Measurements from ENCODE around the gene CFAP61. TPM values are rescaled to one million over a fixed set of nuclear protein-coding genes. Genes with fewer than 3 reads are reported as not detected.

CFAP61 gene
- total RNA-seq, 1 donor from 2014 or later, result not detected

GRCh38 chr20:20174089-20174835 is 121.9 kb downstream of the CFAP61 start:
- Histone ChIP-seq H3K27me3 (no peaks in the 10 kb centered on the region), H3K27ac (no peak overlapping the region), H3K4me1 (no peaks in the 10 kb centered on the region), H3K9me3 (no peaks in the 10 kb centered on the region), H3K36me3 (no peaks in the 10 kb centered on the region), H3K4me3 (no peak overlapping the region)
- ATAC-seq, result no peak
- TF ChIP-seq, protein P1, sequence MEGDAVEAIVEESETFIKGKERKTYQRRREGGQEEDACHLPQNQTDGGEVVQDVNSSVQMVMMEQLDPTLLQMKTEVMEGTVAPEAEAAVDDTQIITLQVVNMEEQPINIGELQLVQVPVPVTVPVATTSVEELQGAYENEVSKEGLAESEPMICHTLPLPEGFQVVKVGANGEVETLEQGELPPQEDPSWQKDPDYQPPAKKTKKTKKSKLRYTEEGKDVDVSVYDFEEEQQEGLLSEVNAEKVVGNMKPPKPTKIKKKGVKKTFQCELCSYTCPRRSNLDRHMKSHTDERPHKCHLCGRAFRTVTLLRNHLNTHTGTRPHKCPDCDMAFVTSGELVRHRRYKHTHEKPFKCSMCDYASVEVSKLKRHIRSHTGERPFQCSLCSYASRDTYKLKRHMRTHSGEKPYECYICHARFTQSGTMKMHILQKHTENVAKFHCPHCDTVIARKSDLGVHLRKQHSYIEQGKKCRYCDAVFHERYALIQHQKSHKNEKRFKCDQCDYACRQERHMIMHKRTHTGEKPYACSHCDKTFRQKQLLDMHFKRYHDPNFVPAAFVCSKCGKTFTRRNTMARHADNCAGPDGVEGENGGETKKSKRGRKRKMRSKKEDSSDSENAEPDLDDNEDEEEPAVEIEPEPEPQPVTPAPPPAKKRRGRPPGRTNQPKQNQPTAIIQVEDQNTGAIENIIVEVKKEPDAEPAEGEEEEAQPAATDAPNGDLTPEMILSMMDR (IDR thresholded peaks at IDR 0.05), result no peak
- intact Hi-C loops (cut with DNase I), result no loop called here
- DNase-seq, result no peak

- ATAC-seq, result no peak
- no peak overlapping the region for H3K4me3 ChIP-seq
- no peaks in the 10 kb centered on the region for H3K9me3 ChIP-seq
- no peaks in the 10 kb centered on the region for H3K4me1 ChIP-seq
- intact Hi-C loops (cut with DNase I), result no loop called here
- H3K27ac ChIP-seq, result no peak overlapping the region
- no peak for DNase-seq
- H3K27me3 ChIP-seq, result no peaks in the 10 kb centered on the region
- TF ChIP-seq, protein P1 (IDR thresholded peaks at IDR 0.05), result no peak
- H3K36me3 ChIP-seq, result no peaks in the 10 kb centered on the region
Observed at GRCh38 chr20:20181322-20181721, 129.0 kb downstream of the CFAP61 start.

GRCh38 chr20:20184149-20184548 is 131.8 kb downstream of the CFAP61 start:
- no peaks in the 10 kb centered on the region for H3K9me3 ChIP-seq
- intact Hi-C loops (cut with DNase I), result no loop called here
- no peak overlapping the region for H3K27ac ChIP-seq

GRCh38 chr20:20184706-20185105 is 132.4 kb downstream of the CFAP61 start:
- DNase-seq (no peak), ATAC-seq (no peak)
- no peaks in the 10 kb centered on the region for H3K4me1 ChIP-seq
- TF ChIP-seq, protein P1 (IDR thresholded peaks at IDR 0.05), result no peak
- no peak overlapping the region for H3K4me3 ChIP-seq
- no peaks in the 10 kb centered on the region for H3K9me3 ChIP-seq
- no peaks in the 10 kb centered on the region for H3K27me3 ChIP-seq
- intact Hi-C loops (cut with DNase I), result no loop called here
- H3K27ac ChIP-seq, result no peak overlapping the region
- H3K36me3 ChIP-seq, result no peaks in the 10 kb centered on the region

More at GRCh38 chr20:20184149-20184548, 131.8 kb downstream of the CFAP61 start:
- ATAC-seq (peak; percentile 36), DNase-seq (no peak)
- Histone ChIP-seq H3K4me1 (no peaks in the 10 kb centered on the region), H3K27me3 (no peaks in the 10 kb centered on the region), H3K4me3 (no peak overlapping the region), H3K36me3 (no peaks in the 10 kb centered on the region)
- TF ChIP-seq, protein P1 (IDR thresholded peaks at IDR 0.05), result peak; percentile 29

DNA sequence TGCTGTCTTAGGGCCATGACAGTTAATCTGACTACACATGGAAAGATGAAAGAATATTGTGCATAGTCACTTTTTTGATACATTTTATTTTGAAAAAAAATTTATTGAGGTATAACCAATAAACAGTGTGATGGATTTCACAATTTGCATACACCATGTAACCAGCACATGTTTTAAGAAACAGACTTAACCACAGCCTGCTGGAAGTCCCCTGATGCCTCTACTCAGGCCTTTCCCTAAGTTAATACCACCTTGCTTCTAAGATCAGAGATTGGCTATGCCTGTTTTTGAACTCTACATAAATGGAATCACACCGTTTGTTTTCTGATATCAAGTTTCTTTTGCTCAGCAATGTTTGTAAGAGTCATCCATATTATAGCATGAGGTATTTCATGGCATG is 136.3 kb downstream of the CFAP61 start:
- intact Hi-C loops (cut with DNase I), result no loop called here
- no peaks in the 10 kb centered on the region for H3K36me3 ChIP-seq
- DNase-seq (no peak), ATAC-seq (no peak)
- TF ChIP-seq, protein P1 (IDR thresholded peaks at IDR 0.05), result no peak
- H3K4me3 ChIP-seq, result no peak overlapping the region
- H3K9me3 ChIP-seq, result no peaks in the 10 kb centered on the region
- H3K27me3 ChIP-seq, result no peaks in the 10 kb centered on the region
- no peak overlapping the region for H3K27ac ChIP-seq
- no peaks in the 10 kb centered on the region for H3K4me1 ChIP-seq

All from upper lobe of right lung (tissue), 1 donor.